Ramos (cell line): ENCODE results near the gene DIP2C.
"Not testable (repeated sequence)": the region's sequence is repeated elsewhere in the genome, so short reads cannot be mapped to it uniquely, and the experiment has no call there.

Experiments
- in situ Hi-C: fragments of 300-500 bp; cut with MboI; formaldehyde crosslinking; loops from one replicate; pipeline ENCODE4 v1.14.3; 2022; ENCODE audit warnings: low sequenced_read_pairs; ENCODE audit not compliant: unreplicated experiment

Gene DIP2C

DNA sequence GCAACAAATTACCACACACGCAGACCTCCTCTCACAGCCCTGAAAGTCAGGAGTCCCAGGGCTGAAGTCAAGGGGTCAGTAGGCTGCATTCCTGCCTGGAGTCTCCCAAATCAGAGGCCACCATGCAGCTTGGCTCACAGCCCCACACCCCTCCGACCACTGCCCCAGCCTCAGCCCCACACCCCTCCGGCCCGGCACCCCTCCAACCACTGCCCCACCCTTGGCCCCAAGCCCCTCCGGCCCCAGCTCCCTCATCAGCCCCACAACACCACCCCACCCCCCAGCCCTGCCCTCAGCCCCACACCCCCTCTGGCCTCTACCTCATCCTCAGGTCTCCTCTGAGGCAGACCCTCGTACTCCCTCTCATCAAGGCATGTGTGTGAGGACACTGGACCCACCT lies 85.7 kb downstream of the DIP2C start:
- in situ Hi-C loops = no loop called here

DNA sequence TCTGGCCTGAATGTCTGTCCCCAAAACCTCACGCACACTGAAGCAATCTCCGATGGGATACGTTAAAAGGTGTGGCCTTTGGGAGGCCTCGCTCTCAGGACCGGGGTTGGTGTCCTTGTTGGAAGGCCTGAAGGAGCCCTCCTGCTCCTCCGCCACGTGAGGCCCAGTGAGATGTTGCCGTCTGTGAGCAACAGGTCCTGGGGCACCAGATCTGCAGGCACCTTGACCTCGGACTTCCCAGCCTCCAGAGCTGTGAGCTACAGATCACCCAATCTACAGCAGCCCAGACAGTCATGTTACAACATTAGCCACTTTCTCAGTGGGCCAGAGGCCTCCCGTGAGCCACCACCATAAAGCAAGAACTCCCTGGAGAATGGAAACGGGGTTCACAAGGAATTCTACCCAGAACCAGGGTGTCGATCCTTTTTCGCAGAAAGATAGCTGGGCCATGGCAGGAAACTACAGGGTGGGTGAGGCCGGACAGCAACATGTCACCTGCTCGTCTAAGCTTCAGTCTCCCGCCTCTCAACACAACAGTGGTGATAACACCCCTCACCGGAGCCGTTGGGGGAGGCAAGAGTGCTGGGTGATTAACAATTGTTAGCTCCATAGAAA lies 87.0 kb downstream of the DIP2C start:
- in situ Hi-C loops = no loop called here

DNA sequence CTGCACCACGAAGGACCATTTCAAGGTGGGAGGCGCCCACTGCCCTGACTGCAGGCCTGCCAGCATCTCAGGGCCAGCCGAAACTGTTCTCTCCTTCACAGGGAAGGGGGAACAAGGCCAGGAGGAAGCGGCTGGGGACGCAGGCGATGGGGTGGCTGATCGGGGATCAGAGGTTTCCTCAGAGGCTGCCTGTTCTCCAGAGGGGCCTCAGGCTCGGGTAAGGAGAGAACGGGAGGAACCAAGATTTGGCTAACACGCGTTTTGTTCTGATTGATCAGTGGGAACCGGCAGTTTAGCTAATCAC lies 87.9 kb downstream of the DIP2C start:
- in situ Hi-C loops = no loop called here

DNA sequence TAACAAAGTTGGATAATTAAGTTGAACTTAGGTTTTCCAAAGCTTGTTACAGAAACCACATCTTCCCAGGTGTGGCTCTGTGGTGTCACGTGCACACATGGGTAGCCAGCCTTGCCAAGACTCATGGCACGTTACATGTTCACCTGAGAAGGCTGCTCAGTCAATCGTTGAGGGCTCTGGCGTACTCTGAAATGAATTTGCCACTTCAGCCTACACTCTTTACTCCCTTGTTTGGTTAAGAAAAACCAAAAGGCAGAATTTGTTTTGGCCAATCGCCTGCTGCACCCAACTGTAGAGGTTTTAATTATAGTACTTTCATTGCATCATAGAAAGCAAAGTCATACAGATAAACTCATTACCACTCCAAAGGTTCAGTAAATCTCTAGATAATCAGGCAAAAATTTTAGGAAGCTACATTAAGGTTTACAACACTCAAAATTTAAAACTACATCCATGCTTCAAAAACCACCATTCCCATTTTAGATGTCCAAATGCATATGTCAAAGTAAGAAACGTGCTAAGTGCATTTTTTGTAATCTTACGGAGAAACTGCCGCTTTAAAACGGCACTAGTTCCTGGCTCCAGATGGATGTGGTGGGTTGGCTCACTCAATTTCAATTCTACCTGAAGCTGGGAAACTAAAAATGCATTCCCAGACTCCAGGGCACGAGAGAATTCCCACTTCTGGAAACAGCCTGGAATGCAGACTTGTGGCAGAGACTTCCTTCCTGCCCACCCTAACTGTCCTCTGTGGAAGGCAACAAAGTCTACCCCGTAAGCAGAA lies 88.4 kb downstream of the DIP2C start:
- in situ Hi-C loops = no loop called here

DNA sequence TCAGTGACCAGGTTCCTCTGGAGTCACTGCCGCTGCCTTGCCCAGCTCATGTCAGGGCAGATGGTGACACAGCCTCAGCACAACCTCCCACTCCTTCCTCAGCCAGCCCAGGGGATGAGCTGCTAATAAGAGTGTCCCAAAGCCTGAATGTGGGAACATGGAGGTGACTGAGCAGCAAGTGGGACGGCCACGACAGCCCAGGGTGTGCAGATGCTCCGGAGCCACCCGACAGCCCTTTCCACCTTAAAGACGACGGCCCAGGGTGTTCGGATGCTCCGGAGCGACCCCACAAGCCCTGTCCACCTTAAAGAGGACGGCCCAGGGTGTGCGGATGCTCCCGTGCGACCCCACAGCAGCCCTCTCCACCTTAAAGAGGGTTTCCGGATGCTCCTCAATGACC lies 89.2 kb downstream of the DIP2C start:
- in situ Hi-C loops = no loop called here

DNA sequence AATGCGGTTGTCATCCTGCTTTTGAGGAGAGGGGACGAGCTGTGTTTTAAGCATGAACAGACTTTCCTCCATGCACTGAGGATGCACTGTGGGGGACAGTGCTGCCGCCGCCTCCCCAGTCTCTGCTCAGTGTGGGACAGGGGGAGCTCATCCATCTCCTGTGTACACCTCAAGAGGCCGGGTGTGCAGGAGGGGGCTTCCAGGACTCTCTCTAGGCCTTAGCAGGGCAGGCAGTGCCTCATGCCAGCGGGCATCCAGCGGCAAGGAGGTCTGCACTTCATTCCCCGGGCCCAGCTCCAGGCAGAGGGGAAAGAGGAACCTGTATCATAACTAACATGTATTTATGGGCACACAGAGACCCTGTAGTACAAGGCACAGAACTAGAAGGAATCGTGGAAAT lies 89.7 kb downstream of the DIP2C start:
- in situ Hi-C loops = no loop called here

DNA sequence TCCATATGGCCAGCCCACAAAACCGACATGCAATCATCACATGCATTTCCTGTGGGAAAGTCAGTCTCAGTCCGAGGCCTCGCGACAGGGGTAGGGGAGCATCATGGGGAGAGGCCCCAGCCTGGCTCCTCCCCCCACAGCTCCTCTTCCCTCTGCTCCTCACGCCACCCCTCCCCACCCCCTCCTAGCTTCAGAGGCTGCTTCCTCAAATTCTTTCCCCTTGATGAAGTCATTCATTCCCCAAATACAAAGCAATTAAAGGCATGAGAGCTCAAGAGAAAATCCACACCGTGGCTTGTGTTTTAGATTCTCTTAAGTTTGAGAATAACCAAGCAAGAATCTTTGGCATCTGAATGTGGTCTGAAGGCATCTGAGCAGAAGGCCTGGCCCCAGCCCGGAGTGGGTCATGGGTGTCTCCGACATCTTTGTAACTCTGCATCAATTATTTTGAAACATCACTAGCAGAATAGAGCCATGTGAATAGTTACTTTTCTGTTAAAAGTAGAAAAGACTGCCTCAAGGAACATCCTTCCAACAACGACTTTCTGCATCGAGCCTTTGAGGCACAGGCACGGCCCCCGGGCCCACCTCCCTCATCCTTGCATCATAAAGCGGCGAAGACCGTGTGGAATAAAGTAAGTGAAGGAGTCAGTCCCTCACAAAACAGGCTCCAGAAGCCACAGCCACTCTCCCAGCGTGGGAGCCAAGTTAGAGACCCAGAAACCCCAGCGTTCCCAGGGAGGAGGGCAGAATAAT lies 90.9 kb downstream of the DIP2C start:
- in situ Hi-C loops = no loop called here

DNA sequence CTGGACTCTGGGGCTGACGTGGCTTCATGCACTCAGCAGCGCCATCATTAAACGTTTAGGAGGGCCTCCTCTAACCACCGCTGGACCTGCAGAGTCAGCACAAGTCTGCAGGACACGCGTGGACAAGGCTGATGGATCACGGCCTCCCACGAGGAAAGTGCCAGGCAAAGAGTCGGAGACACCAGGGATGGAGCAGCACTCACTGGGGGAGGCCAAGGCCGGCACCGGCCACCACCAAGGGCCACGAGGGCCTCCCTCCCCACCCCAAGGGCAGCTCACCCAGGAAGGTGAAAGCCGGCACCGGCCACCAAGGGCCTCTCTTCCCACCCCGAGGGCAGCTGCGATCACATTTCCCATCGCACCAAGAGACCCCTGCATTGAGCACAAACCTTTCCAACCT lies 91.5 kb downstream of the DIP2C start:
- in situ Hi-C loops = no loop called here

DNA sequence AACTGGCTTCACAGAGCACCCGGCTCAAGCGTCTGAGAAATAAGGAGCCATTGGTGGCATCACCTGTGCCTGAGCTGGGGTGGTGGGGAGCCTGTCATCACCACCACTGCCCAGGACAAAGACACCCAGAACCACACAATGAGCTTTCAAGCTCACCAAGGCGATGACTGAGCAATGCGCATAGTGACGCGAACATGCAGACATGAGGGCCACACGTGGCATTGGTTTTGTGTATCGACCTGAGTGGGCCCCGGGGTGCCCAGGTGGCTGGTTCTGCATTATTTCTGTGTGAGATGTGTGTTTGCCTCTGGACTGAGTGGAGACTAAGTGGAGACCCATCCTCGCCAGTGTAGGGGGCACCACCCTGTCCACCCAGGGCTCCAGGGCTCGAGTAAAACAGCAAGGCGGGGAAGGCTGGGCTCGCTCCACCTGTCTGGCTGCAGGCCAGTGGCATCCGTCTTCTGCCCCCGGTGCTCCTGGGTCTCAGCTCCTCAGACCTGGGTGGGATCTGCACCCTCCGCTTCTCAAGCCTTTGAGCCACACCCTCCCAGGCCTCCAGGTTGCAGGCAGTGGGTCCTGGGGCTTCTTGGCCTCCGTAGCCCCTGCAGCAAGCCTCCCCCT lies 92.6 kb downstream of the DIP2C start:
- in situ Hi-C loops = no loop called here

DNA sequence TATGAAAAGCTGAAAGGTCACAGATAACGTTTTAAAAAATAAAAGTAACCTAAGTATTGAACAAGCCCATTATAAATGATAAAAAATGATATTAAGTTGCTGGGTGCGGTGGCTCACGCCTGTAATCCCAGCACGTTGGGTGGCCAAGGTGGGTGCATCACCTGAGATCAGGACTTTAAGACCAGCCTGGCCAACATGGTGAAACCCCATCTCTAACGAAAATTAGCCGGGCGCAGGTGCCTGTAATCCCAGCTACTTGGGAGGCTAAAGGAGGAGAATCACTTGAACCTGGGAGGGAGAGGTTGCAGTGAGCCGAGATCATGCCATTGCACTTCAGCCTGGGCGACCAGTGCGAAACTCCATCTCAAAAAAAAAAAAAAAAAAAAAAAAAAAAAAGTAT lies 93.3 kb downstream of the DIP2C start:
- in situ Hi-C loops = not testable (repeated sequence)

DNA sequence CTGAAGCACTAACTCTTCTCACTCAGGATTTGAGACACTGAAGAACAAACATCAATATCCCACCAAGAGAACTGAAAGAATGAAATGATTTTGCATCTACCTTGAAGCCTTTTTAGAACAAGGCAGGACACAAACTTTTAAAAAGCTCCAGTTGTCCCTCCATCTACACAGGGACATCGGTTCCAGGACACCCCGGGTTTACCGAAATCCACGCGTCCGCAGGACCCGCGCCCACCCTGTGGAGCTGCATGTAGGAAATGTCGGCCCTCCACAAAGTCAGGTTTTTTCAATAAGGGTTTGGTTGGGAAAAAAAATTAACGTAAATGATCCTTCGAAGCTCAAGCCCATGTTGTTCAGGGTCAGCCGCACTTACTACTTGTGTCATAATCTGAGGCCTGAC lies 94.0 kb downstream of the DIP2C start:
- in situ Hi-C loops = no loop called here

DNA sequence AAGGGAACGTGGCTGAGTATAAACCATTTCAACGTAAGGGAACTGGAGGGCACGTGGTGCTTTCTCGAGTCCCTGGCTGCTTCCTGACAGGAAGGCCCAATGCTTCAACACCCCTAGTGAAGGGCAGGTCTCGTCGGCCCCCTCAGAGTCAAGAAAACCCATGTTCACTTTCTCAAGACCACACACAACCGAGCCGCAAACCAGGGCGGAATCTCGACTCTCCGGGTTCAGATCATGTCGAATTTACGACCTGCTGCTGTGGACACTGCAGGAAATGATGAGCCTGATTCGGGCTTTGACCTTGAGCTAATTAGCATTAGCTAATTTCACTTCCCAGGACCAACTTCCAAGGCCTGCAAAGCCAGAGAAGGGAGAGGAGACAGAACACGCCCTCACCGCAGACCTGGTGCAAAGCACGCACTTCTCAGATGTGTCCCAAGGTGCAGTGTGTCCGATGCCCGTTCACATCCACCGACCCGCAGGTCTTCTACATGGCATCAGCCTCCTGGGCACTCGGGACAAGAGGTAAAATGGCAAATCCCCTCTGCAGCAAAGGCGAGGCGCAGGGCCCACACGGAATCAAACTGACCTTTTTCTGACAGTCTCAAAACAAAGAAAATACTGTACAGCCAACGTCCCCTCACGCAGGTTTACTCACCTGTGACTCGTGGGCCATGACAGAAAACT lies 94.7 kb downstream of the DIP2C start:
- in situ Hi-C loops = no loop called here

DNA sequence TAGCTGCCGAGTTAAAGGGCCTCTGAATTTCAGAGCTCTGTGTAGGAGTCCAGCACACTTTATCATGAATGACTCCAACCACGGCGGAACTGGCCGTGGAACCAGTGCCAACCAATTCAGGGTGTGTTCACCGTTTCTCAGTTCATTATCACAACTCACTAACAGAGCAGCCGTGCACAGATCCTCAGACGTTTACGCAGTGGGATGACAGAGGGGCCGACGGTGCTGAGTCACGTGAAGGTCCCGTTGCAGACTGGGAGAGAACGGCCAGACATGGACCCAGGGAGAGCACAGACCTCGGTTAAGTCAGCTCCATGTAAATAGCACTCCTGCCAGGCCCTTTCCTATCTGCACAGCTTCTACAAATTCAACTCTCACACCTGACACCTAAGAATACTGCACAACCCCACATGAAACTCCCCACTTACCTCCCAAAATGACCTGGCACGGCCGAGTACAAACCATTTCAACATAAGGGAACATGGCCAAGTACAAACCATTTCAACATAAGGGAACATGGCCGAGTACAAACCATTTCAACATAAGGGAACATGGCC lies 95.5 kb downstream of the DIP2C start:
- in situ Hi-C loops = no loop called here

DNA sequence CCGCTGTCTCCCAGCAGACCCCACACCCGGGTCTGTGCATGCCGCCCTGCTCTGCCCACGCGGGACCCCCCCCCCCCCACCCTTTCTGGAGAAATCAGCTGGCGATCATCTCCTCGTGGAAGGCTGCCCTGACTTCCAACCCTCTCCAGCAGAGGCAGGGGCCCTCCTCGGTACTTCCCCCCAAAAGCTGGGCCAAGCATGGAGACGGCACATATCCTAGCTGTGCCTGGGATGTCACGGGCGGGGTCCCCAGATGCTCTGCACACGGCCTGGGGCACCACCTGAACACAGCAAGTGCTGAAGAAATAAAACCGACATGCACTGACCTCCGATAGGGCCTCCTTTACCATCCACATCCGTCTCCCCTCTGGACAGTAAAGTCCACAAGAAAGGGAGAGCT lies 96.0 kb downstream of the DIP2C start:
- in situ Hi-C loops = no loop called here

DNA sequence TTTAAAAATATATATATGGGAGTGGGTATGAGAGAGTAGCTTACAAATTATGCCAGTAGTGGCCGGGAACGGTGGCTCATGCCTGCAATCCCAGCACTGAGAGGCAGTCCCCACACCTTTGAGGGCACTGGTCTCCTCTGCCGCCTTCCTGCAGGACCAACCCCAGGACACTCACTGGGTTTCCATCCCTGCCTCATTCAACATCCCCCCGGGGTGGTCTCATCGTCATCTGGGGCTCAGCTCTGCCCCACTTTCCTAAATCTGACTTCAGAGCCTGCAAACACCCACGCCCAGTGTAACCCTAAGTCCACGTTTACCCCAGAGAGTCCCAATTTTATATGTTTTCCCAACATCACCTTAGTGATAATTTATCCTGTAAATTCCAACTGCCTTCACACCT lies 96.5 kb downstream of the DIP2C start:
- in situ Hi-C loops = no loop called here

DNA sequence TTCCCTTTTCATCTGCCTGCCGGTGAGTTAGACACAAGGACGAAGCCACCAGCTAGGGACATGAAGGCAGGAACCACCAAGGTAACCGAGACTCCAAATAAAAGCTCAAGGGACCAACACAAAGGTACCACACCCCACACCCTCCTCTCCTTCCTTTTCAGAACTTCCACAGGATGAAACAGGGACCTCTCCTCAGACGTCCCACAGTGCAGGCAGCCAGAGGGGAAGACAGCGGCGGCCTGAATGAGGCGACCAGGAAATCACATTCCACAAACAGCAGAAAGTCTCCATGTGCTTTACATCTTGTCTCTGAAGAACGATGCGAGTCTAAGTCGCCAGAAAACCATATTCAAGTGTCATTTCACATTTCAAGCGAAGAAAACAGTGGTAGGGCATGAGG lies 97.8 kb downstream of the DIP2C start:
- in situ Hi-C loops = no loop called here

DNA sequence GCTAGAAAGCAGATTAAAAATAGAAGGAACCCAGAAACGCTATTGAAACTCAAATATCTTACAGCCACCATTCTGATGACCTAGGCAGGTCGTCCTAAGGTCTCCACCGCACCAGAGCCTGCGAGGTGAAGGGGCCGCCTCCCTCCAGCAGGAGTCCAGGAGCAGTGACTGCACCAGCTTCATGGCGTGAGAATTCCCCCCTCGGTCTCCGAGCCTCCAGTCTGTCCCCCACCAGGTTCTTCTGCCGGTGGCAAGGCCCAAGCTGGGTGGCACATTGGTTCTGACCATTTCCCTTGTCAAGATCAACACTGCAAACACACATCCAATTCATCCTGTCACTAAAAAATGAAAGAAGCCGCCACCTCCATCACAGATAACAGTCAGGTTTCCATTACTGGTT lies 98.7 kb downstream of the DIP2C start:
- in situ Hi-C loops = no loop called here

DNA sequence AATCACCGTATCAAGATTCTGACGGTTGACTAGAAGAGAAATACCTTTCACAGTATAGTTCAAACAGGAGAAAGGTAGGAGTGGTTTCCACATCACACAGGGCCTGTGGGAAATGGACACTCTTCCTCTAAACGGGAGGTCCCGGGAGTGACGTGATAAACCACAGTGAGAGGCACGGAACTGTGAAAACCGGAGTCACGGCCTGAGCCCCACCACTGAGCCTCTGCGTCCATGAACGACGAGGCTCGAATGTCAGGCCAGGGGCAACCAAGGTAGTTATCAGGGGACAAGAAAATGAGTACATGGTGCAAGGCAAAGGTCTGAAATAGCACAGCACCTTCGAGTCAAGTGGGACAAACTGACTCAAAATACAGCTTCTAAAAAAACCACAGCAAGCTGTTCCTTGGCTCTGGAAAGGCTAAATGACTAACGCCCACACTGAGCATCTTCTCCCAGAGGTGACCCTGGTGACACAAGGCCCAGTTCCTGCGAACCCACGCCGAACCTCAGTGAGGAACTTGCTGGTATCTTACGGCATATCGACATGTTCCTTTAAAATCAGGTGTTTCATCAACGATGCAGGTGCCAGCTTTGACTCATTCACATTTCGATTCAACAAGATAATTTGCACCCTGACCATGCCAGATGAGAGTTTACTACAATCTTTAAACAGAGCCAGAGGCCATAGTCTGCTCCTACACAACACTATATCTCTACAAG lies 99.3 kb downstream of the DIP2C start:
- in situ Hi-C loops = no loop called here

DNA sequence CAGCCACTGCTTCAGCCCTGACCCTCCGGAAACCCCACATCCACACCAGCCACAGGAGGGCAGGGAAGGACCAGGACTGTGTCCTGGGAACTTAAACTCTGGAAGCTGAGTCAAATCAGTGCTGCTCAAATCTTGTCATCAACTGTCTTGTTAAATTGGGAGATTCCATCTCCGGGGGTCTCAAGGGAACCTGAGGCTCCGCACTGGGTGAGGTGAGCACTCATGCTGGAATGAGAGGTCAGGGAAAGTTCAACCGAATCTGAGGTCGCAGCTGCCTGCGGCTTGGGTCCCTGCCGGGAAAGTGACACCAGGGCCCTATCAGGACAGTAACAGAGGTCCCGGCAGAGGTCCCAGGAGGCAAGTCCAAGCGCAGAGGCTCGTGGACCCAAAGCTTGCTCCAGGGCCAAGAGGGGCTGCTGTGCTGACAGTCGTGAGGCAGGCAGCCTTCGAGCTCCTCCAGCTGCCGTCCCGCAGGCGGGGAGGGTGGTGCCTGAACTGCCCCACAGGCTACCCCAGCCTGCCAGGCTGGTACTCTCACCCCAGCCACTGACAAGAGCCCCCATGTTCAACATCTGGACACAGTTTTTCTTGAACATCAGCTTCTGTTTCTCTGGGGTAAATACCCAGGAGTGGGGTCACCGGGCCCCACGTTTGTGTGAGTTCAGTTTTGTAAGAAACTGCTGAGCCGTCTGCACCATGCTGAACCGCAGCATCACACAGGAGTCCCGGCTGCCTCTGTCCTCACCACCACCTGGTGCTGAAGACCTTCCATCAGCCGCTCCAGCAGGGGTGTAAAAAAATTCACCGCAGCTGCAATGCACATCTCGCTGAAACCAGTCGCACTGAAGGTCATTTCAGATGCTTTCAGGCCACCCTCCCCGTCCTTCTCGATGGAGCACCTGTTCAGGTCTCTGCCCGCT lies 101.0 kb downstream of the DIP2C start:
- in situ Hi-C loops = no loop called here
